M059J (cell line): ENCODE measurements around the gene GDPD4. TPM values are rescaled to one million over a fixed set of nuclear protein-coding genes. Genes with fewer than 3 reads are reported as not detected.

Experiments
- DNase-seq: peaks from one replicate; pipeline ENCODE4 v3.0.0-alpha.2; 2012; ENCODE audit warnings: low read depth
- total RNA-seq: library from RNA; depleted of rRNA; stranded (reverse); fragments of >200 nt; shearing (Covaris generic); gene quantifications from 2 replicates; pipeline ENCODE4 v1.2.3, GENCODE V29; 2014

Gene GDPD4
- total RNA-seq, 1 experiment from 2014 or later = not detected

- DNase-seq = peak; percentile 67
Observed at GRCh38 chr11:77299528-77299993, 1.9 kb downstream of the GDPD4 start.

GRCh38 chr11:77294040-77294439 lies 7.4 kb downstream of the GDPD4 start:
- no peak for DNase-seq

DNA sequence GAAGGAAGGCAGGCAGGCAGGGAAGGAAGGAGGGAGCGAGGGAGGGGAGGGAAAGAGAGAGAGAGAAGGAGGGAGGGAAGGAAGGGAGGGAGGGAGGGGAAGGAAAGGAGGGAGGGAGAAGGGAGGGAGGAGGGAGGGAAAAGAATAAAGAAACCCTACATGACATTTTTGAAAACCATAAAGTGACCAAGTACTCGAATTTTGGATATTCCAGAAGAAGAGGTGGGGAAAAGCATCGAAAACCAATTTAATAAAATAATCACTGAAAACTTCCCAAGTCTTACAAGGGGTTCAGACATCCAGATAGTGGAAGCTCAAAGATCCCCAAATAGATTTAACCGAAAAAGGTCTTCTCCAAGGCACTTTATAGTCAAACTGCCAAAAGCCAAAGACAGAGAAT lies 11.7 kb downstream of the GDPD4 start:
- no peak for DNase-seq

GRCh38 chr11:77287615-77288273 lies 13.7 kb downstream of the GDPD4 start:
- DNase-seq = peak; percentile 72

- no peak for DNase-seq
Observed at GRCh38 chr11:77287136-77287535, 14.3 kb downstream of the GDPD4 start.

DNA sequence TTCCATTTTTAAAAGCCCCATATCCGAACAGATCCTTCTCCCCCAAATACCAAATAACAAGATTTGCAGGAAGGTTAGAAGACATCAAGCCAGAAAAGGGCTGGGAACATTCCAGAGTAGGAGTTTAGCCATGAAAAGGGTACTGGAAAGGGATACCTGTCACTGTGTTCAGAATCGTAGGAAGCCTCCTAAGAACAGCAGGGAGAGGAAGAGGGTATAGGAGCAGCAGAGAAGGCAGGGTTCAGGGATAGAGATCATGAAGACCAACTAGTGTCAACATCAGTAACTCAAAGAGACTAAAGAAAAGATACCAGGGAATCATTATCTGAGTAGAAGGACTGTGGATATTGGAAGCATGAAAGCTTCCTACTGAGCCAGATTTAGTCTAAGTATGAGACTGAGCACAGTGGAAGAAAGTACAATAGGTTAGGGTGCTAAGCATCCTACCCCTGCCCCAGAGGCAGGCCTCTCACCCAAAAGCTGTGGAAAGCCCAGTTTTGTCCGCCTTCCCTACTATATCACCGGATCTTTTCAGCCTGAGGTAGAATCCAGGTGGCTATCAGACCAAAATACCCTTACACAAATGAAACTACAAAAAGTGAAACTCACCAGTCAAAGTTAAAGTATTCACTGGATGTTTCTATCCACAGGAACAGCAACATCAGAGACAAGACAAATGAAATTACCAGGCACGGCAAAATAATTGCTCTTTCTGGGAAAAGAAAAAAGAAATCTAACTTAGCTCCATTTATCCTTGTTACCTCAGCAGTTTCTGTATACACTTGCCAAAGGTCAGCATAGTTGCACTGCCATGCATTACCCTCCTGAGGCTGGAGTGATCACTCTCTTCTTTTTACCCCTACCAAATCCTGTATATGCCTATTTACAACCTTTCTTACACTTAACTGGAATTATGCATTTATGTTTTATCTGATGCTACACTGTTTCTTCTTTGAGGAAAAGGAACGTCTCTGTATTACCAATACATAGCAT lies 16.7 kb downstream of the GDPD4 start:
- no peak for DNase-seq

- DNase-seq = no peak
Observed at GRCh38 chr11:77283101-77283500, 18.4 kb downstream of the GDPD4 start.

DNA sequence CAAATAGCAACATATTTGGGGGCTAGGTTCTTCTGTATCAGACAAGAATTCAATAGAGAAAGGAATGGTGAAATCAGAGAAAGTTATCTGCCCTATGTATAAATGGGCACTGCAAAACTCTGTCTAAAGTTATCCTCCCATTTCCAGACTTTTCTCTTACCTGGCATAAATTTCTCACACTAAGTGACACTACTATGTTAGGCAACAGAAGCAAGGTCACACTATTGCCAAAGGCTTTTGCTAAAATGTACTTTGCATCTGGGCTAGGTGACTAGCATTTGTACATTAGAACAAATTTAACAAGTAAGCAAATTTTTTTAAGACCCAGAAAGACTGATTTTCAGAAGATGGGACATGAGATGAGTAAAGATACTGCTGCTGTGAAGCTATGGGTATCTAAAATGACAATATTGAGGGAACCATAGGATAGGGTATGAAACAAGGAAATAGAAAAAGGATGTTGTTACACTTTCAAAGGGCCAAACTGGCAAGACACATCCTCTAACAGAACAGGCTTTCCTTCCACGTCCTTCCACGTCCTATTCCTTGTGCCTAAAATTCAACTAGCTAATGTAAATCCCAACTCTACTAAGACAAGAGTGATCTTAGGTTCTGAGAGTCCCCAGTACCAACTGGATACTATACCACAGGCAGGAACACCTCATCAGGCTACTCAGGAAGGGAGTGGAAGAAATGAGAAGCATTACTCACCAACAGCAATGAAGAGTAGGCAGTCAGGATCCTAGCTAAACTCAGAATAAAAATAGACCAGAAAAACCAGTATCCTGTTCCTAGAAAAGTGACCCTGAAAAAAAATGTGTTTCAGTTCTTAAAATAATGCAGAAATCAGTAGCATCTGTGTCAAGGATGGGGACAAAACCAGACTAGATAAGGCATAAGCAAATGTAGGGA lies 22.6 kb downstream of the GDPD4 start:
- DNase-seq = peak; percentile 29

DNA sequence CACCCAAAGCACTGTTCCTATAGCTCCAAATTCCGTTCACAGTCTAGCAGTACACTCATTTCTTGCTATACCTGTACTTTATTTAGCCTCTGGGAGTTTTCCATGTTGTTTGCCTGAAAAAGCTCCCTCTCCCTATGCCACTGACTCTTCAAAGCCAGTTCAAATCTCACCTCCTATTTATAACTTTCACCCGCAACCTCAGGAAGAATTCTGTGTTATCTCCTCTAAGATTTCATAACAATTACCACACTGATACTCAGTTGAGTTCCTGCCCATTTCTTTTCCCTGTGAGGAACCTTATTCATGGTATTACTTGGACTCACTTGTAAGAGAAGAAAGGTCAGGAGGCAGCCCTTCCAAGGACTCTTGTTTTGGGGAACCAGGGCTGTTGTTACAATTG lies 25.2 kb downstream of the GDPD4 start:
- no peak for DNase-seq

DNA sequence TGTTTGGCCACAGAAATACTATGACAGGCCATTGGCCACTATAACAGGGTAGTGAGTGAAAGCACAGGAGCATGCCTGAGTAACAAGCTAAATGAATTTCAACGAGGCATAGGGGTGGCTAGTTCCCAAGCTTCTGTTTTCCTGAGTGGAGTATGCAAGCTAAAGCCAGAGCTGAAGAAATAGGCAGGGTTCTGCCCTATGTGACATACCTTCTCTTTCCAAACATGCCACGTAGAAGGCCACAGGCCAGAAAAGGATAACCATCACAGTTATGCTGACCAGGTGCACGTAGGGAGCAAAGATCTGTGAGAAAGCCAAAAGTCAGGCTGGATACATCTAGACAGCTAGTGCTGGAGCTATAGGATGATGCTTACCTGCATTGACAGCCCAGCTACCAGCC lies 30.6 kb downstream of the GDPD4 start:
- DNase-seq = no peak

DNA sequence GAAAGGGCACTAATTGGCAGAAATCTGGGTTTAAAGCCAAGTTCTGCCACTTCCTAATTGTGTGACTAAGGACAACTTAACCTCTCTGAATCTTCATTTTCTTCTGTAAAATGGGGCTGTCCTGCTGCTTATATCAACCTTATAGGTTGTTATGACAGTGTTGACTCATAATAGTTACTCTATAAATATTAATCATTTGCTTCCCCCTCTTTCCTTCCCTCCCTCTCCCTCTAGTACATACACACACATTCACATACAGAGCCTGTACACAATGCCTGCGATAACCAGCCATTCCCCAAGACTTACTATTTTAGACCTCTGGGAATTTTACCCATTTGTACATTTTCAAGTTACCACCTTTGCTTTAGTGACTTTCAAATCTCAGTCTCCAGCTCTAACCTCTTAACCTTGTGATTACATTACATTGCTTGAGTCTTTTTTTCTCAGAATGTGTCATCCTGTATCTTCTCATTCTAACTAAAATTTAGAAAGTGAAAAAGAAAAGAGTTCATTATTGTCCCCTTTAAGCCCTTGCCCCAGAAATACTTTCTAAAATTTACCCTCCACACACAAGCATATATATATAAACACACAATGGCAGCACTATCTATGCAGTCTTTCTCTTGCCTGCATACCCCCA lies 31.9 kb downstream of the GDPD4 start:
- no peak for DNase-seq

GRCh38 chr11:77267962-77268361 lies 33.5 kb downstream of the GDPD4 start:
- peak; percentile 80 for DNase-seq

- no peak for DNase-seq
Observed at GRCh38 chr11:77266766-77267165, 34.7 kb downstream of the GDPD4 start.

DNA sequence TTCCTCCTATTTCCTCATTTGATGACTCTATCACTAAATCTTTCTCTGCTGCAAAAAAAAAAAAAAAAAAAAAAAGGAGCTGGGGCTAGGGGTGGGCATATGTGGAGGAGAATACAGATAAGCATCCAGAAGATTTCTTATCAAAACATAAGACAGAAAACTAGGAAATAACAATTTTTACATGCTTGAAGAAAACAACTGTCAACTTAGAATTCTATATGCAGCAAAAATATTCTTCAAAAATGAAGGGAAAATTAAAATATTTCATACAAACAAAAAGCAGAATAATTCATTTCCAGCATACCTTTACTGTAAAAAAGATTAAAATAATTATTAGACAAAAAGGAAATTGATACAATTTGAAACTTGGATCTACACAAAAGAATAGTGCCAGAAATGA lies 38.7 kb downstream of the GDPD4 start:
- DNase-seq = no peak

- no peak for DNase-seq
Observed at GRCh38 chr11:77259641-77260040, 41.8 kb downstream of the GDPD4 start.

DNA sequence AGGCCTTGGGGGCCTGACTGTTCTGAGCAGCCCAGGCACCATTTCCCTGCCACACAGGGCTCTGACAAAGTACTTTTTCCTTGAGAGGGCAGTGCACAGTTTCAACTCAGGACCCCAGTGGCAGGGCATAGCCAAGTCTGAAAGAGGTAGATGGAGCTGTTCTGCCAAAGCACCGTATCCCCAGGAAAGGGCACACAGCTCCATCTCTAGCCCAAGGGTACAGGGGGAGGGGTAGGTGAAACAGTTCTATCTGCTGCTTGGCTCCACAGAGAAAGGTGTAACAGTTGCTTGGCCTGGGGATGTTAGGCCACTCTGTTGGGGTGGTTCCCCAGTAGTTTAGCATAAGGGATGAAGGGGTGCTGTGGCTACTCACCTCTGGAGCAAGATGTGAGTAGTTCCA lies 47.8 kb downstream of the GDPD4 start:
- DNase-seq = no peak

- no peak for DNase-seq
Observed at GRCh38 chr11:77252555-77253270, 48.8 kb downstream of the GDPD4 start.

GRCh38 chr11:77250881-77251640 lies 50.4 kb downstream of the GDPD4 start:
- DNase-seq = peak; percentile 78

- DNase-seq = peak; percentile 90
Observed at GRCh38 chr11:77249427-77249826, 52.1 kb downstream of the GDPD4 start.
